ENCODE measurements around the gene ARL2.

DNA sequence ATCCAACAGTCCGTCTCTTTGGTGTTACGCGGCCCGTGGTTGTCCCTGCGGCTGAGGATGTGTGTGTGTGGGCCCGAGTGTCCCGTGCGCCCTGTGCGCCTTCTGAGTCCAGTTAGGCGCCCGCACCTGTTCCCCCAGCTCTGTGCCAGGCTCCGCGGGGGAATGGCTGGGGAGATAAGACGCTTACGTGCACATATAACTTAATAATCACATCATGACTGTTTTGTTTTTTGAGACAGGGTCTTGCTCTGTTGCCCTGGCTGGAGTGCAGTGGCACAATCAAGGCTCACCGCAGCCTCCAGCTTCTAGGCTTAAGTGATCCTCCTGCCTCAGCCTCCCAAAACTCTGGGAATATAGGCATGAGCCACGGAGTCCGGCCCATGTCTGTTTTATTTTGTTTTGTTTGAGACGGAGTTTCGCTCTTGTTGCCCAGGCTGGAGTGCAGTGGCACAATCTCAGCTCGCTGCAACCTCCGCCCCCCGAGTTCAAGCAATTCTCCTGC, 817 bp downstream of the ARL2 start:
- TF ChIP-seq, protein P1, sequence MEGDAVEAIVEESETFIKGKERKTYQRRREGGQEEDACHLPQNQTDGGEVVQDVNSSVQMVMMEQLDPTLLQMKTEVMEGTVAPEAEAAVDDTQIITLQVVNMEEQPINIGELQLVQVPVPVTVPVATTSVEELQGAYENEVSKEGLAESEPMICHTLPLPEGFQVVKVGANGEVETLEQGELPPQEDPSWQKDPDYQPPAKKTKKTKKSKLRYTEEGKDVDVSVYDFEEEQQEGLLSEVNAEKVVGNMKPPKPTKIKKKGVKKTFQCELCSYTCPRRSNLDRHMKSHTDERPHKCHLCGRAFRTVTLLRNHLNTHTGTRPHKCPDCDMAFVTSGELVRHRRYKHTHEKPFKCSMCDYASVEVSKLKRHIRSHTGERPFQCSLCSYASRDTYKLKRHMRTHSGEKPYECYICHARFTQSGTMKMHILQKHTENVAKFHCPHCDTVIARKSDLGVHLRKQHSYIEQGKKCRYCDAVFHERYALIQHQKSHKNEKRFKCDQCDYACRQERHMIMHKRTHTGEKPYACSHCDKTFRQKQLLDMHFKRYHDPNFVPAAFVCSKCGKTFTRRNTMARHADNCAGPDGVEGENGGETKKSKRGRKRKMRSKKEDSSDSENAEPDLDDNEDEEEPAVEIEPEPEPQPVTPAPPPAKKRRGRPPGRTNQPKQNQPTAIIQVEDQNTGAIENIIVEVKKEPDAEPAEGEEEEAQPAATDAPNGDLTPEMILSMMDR (IDR thresholded peaks at IDR 0.05; ENCODE audit: low read length): no peak
- no peak for TF ChIP-seq EZH2 (optimal IDR thresholded peaks at IDR 0.05; ENCODE audit: low read depth, low read length)
